NCI-H1092 treated with DMSO at 0.1 percent for 48 hours (cell line): ENCODE data around the gene FAM219A.
"Not testable (repeated sequence)": the region's sequence is repeated elsewhere in the genome, so short reads cannot be mapped to it uniquely, and the experiment has no call there.

ENCODE experiments used
- DNase-seq: peaks from one replicate; lab custom pipeline; 2025; lab: John Stamatoyannopoulos, UW

Gene FAM219A

GRCh38 chr9:34484678-34485077 lies 26.3 kb upstream of the FAM219A start:
- DNase-seq = no peak

- not testable (repeated sequence) for DNase-seq
Measured at GRCh38 chr9:34482746-34483145, 24.4 kb upstream of the FAM219A start.

- not testable (repeated sequence) for DNase-seq
Measured at GRCh38 chr9:34481620-34482019, 23.2 kb upstream of the FAM219A start.

GRCh38 chr9:34479431-34479866 lies 21.1 kb upstream of the FAM219A start:
- DNase-seq = no peak

- DNase-seq = no peak
Measured at GRCh38 chr9:34477541-34477940, 19.2 kb upstream of the FAM219A start.

GRCh38 chr9:34475097-34475496 lies 16.7 kb upstream of the FAM219A start:
- DNase-seq = peak; percentile 15

GRCh38 chr9:34465468-34465867 lies 7.1 kb upstream of the FAM219A start:
- DNase-seq = no peak

- DNase-seq = no peak
Measured at GRCh38 chr9:34464571-34464970, 6.2 kb upstream of the FAM219A start.

- DNase-seq = no peak
Measured at GRCh38 chr9:34463901-34464232, 5.5 kb upstream of the FAM219A start.

GRCh38 chr9:34463098-34463900 lies 4.9 kb upstream of the FAM219A start:
- DNase-seq = no peak

- DNase-seq = no peak
Measured at GRCh38 chr9:34459941-34460340, 1.6 kb upstream of the FAM219A start.

GRCh38 chr9:34459356-34459755 lies 986 bp upstream of the FAM219A start:
- DNase-seq = no peak

GRCh38 chr9:34458959-34459340 lies 580 bp upstream of the FAM219A start:
- DNase-seq = no peak

- peak; percentile 52 for DNase-seq
Measured at GRCh38 chr9:34457266-34458012, 931 bp downstream of the FAM219A start.

GRCh38 chr9:34456746-34457145 lies 1.6 kb downstream of the FAM219A start:
- no peak for DNase-seq

GRCh38 chr9:34456151-34456550 lies 2.2 kb downstream of the FAM219A start:
- no peak for DNase-seq

- DNase-seq = no peak
Measured at GRCh38 chr9:34454571-34455065, 3.8 kb downstream of the FAM219A start.

GRCh38 chr9:34452568-34452967 lies 5.8 kb downstream of the FAM219A start:
- DNase-seq = no peak

- no peak for DNase-seq
Measured at GRCh38 chr9:34451545-34451944, 6.8 kb downstream of the FAM219A start.

GRCh38 chr9:34451135-34451534 lies 7.2 kb downstream of the FAM219A start:
- DNase-seq = no peak

- DNase-seq = no peak
Measured at GRCh38 chr9:34450644-34451043, 7.7 kb downstream of the FAM219A start.

- no peak for DNase-seq
Measured at GRCh38 chr9:34446951-34447350, 11.4 kb downstream of the FAM219A start.

- no peak for DNase-seq
Measured at GRCh38 chr9:34446468-34446891, 11.9 kb downstream of the FAM219A start.
